ENCODE measurements around the gene POSTN.
"Not testable (repeated sequence)": the region's sequence is repeated elsewhere in the genome, so short reads cannot be mapped to it uniquely, and the experiment has no call there.

POSTN gene

DNA sequence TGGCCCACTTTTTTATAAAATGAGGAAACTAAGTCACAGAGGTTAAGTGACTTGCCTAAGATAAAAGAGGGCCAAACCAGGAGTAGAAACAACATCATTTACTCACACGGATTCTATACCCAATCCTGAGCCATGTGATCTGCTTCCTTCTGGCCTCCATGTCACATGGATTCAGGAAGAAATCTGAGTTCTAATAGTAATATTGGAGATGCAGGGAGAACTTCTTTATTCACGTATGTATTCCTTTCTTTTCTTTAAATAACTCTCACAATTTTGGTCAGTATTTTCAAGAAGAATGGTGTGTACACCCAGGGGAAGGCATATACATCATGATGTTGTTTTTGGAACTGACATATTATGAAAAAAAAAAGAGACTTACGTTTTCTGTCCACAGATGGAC, 1.8 kb downstream of the POSTN start:
- no peak for DNase-seq (ENCODE audit: low read depth, low spot score)

DNA sequence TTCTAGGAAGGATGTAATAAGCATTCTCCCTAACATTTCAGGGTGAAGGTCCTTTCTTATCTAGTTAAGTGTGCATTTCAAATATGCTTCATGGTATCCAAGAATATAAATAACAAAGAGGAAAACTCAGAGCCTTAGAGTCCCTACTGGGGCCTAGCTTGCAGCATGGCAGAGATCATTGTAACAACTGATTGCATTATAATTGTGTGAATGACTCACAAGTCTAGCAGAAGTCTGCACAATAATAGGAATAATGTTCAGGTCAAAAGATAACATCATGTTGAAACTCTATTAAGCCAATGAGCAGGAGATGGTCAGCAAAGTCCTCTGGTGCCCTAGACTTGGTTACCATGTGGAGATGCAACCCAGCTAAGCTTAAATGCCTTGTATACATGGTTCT, 3.4 kb downstream of the POSTN start:
- no peak for DNase-seq (ENCODE audit: low read depth, low spot score)

DNA sequence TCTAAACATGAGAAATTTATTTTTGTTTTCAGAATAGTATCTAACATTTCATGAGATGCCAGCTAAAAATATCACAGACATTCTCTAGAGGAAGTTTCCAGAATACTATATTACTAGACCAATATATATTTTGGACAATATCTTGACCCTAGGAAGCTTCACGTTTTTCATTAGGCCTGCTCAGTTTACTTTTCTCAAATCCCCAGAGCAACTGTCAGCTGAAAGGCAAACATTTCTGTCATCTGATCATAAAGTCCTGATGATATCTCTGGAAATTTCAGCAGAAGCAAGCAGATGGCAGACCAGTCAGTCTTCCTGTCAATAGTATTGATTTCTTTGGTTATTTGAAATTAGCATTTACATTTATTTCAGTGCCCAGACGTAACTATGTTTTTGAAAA, 4.0 kb downstream of the POSTN start:
- no peak for DNase-seq (ENCODE audit: low read depth, low spot score)

DNA sequence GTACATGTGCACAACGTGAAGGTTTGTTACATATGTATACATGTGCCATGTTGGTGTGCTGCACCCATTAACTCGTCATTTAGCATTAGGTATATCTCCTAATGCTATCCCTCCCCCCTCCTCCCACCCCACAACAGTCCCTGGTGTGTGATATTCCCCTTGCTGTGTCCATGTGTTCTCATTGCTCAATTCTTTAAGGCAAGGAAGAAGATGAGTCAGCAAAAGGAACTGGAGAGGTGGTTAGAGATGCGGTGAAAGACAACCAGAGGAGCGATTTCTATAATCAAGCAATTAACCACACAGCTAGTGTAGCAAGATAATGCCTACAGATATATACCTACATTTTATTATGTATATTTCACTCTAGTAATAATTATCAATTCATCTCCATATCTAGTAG, 9.2 kb downstream of the POSTN start:
- DNase-seq (ENCODE audit: low read depth, low spot score): not testable (repeated sequence)

DNA sequence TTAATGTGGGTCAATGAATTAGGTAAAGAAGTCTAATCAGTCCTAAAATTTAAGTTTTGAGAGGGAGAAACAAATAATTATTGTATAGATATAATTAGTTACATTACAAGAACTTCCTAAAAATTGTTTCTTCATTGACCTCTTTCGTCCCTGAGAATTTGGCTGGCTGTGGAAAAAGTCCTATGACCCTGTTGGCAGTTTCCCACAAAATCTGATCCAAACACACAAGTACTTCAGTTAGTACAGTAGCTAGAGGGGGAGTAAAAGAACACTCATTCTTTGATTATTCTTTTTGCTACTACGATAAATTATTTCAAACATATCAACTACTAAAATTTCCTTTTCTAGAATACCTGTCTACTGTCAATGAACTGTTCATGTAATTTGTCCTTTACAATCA, 11.3 kb downstream of the POSTN start:
- no peak for DNase-seq (ENCODE audit: low read depth, low spot score)

DNA sequence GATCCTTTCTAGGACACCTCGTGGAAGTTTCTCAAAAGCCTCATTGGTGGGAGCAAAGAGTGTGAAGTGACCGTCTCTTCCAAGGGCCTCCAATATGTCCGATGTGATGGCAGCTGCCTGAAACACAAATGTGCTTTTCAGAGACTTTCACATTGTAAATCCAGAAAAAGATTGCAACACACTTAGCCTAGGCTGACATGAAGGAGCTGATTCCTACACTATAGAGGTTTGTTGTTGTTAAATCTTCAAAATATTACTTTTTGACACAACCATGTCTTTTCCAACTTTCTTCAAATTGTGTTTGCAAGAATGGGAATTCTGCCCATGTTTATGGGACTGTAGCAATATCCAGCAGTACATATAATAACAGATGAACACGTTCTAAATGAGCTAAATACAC, 12.4 kb downstream of the POSTN start:
- DNase-seq (ENCODE audit: low read depth, low spot score): no peak

DNA sequence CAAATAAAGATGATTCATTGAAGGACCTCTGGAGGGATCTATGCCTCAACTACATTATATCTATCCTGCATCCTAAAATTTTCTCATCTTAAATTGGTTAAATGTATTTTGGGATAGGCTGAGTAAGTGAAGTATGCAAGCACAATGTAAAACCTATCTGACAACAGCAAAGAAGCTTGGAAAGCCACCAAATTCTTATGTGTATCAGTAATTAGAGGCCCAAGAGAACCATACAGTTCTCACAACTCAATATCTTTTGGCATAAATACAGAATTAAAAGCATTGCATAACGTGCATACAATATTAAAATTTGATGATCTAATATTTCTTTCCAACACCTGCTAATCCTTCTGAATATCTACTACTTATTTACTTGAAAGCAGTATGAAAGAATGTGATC, 13.0 kb downstream of the POSTN start:
- DNase-seq (ENCODE audit: low read depth, low spot score): no peak

DNA sequence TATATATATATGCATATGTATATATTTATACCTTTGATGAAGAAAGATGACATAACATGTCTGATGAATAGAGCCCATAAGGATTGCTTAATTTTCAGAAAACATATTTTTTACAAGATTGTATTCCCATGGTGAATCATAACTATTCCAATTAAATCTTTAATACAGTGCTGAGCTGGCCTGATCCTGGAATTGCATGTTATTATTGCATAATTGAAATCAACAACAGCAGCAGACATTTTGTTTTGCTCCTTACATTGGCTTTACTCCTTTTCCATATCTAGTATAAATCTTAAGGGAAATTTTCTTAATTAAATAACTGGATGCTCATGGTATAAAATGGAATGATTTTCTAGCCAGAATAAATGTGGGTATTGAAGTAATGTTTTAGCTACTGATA, 22.0 kb downstream of the POSTN start:
- no peak for DNase-seq (ENCODE audit: low read depth, low spot score)

DNA sequence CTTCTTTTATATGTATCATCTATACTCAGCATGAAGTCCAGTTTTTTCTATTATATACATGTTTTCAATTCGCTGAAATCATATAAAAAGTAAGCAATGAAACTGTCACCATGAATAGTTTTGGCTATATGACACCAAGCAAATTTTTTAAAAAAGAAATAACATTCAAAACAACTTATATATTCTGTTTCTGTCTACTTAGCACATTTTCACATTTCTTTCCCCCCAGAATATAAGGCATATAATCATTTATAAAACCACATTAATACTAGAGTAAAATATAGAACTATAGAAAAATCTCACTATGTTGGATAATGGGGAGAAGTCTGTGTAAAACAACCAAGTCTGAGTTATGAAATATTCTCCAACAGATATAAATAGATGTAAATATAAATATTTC, 33.1 kb downstream of the POSTN start:
- no peak for DNase-seq (ENCODE audit: low read depth, low spot score)

DNA sequence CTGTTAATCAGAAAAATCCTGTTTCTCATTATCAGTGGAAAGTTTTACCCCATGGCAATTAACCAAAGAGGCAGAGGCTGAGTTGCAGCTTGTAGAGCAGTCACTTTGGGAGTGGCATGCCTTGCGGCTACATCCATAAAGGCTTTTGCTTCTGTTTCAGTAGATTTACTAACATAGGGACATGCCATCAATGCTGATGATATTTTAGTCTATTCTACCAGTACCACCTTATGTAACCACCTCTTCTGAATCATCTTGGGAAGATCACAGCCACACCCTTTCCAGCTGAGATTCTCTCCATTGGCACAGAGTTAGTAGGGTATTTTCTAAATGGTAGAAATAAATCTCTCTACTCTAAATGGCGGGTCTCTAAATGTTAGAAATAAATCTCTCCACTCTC, 37.5 kb downstream of the POSTN start:
- DNase-seq (ENCODE audit: low read depth, low spot score): no peak

DNA sequence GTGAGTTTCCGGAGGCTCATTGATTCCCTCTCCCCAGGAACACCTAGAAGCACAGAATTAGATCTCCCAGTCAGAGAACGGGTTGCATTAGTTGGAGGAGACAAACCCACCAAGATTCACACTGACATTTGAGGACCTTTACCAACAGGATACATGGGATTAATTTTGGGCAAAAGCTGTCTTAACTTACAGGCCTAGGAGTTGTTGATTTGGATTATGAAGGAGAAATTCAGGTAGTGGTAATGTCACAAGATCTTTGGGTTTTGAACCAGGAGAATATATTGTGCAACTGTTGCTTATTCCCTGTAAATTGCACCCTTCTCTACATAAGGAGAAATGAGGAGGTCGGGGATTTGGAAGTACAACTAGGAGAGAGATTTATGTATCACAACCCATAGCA, 38.0 kb downstream of the POSTN start:
- DNase-seq (ENCODE audit: low read depth, low spot score): no peak

DNA sequence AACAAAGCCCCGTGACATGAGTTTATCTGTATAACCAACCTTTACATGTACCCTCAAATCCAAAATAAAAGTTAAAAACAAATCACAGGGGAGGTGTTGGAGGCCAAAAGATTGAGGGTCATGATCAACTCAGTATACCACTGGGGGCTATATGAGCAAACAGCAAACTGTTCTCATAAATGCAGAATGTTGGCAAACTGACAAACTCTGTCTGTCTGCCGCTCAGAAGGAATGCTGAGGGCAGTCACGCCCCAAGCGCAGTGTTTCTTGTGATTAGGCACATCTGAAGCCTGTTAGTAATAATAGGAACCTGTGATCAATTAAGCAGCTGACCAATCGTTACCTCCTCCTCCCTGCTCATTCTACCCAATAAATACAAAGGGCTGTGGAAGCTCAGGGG, 39.8 kb downstream of the POSTN start:
- not testable (repeated sequence) for DNase-seq (ENCODE audit: low read depth, low spot score)

DNA sequence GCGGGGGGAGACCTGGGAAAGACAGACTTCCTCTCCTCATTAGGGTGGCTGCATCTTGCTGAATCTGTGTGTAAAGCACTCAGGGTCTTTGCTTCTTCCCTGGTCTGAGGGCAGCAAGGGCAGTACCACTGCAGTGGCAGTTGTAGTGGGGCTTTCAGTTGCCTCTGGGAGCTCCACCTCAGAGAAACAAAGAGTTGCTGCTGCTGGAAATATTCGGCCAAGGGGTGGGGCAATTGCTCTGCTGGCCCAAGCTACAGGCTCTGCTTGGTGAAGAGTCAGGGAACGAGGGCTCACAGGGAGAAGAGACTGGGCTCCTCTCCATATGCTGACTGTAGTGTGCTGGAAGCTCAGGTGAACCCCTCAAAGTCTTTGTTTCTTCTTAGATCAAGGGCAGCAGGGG, 52.5 kb downstream of the POSTN start:
- no peak for DNase-seq (ENCODE audit: low read depth, low spot score)

DNA sequence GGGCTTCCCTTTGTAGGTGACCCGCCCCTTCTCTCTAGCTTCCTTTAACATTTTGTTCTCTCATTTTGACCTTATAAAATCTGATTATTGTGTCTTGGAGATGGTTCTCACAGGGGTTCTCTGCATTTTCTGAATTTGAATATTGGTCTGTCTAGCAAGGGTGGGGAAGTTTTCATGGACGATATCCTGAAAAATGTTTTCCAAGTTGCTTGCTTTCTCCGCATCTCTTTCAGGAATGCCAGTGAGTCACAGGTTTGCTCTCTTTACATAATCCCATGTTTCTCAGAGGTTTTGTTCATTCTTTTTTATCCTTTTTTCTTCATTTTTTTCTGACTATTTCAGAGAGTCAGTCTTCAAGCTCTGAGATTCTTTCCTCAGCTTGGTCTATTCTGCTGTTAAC, 53.6 kb downstream of the POSTN start:
- DNase-seq (ENCODE audit: low read depth, low spot score): no peak

DNA sequence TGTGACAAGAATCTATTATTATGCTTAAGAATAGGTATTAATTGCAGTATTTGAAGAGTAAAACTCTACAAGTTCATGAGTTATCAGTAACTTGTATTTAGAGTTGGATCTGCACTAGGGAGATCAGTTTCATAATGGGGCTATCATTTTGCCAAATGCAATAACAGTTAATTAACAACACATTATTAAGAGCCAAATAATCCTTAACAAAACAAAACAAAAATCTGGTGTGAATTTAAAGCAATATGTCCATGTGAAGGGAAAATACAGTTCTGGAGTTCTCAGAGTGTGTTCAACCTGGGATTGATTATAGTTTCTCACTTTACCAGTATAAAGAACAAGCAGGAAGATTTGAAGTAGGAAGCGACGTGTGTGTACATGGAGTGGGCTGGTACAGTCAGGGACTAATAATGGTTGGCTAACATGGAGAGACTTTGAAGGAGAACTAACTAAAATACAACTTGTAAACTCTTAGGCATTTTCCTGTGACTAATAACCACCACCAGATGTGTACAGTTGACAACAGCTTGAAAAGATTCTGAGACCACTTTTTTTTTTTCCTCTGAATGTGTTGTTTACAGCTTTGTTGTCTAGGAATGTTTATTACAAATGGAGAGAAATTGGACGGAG, 58.5 kb downstream of the POSTN start:
- no peak for DNase-seq (ENCODE audit: low read depth, low spot score)

DNA sequence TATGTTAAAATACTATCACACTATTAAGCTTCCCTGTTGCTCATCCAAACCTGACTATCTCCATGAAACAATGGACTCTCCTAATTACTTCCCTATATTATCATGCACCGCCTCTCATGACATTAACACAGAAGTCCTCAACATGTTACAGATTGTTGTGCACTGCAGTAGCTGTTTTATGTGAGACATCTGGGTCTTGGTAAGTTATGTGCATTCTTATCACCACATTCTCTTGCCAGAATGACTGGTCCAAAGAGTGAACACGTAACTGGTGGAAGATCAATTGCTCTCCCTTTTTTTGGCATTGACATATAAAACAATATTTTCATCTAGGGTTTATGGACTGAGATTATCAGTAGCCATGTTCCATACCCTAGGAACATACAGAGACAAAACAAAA, 59.4 kb downstream of the POSTN start:
- DNase-seq (ENCODE audit: low read depth, low spot score): no peak

DNA sequence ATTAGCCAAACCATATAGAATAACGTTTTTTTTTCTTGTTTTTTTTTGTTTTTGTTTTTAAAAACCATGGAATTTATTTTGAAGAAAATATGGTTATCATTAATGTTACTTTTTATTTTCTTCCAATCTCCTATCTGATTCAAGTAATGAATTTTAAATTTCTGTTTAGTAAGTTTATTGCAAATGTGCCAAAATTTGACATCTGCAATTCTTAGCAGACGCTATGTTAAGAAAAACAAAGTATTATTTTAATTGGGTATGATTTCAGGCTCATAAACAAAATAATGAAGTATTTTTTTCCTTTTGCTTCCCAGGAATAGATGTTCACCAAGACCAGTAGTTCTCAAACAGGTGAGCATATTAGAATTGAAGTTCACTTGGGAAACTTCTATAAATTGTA, 63.1 kb downstream of the POSTN start:
- no peak for DNase-seq (ENCODE audit: low read depth, low spot score)

DNA sequence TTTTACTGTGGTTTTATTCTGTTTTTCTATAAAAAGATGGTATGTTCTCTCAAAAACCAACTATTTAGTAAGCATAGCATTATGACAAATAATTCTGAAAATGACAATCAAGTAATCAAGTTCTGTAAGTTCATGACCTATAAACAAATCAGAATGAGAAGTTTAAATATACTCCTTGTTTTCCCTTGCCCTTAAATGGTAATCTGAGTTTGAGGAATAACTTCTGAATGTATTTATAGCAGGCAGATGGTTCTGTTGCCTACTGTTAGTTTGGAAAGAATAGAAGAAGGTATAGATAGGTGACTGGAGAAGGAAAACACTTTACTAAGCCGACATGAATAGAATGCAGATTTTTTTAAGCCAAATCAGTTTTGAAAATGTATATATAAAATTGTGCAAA, 63.9 kb downstream of the POSTN start:
- DNase-seq (ENCODE audit: low read depth, low spot score): no peak

DNA sequence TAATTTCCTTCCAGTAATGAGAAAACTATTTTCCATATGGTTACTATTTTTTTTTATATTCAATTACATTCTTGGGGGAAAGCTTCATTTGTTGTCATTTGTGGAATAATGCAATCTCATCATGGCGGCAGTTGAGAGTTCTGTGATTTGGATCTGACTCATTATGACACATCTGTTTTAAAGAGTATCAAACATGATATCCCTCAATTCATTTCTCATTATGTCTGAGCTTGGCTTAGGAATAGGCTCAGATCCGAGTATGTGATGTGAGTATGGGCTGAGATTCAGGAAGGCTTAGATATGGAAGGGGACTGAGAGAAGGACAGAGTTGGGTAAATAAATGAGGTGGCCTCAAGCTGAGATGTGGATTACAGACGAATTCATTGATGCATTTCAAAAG, 64.4 kb downstream of the POSTN start:
- DNase-seq (ENCODE audit: low read depth, low spot score): peak; percentile 32

DNA sequence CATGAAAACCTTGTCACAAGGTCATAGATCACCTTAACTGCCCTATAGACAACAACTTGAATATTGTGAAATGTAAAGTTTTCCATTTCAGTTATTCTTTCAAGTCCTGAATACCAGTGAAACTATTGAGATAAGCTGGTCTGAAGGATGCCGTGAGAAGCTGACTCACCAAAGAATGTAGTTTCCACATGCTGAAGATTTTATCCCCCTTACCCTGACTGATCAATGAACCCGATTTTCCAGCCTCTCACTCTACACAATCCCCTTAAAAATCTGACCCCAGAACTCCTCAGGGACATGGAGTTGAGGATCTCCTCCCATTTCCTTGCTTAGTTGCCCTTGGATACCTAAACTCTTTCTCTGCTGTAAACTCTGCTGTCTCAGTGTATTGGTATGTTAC, 67.5 kb downstream of the POSTN start:
- DNase-seq (ENCODE audit: low read depth, low spot score): no peak

DNA sequence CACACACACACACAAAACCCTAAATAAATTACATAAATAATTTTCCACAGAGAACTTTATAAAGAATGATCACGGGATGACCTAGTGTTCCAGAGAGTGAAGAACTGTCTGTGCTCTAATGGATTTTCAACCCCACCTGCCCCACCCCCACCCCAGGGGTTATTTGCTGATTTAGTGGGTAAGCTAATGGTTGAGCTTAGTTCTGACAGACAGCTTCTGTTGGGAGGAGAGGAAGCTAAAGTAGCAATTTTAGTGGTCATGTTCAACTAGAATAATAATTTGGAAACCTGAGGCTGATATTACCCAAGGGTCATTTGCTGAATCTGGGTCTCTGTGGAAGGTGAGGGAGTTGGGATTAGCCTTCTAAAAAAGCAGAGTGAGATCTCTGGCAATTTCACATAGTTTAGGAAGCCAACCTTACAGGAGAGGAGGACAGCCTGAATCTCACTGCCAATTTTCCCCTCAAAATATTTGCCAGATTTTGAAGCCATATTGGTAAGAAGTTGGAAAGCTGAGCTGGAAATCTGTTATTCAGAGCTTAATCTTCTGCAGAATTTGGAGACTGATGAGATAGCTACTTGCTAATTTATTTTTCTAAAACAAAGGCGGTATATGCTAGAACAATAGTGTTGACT, 68.7 kb downstream of the POSTN start:
- DNase-seq (ENCODE audit: low read depth, low spot score): no peak

DNA sequence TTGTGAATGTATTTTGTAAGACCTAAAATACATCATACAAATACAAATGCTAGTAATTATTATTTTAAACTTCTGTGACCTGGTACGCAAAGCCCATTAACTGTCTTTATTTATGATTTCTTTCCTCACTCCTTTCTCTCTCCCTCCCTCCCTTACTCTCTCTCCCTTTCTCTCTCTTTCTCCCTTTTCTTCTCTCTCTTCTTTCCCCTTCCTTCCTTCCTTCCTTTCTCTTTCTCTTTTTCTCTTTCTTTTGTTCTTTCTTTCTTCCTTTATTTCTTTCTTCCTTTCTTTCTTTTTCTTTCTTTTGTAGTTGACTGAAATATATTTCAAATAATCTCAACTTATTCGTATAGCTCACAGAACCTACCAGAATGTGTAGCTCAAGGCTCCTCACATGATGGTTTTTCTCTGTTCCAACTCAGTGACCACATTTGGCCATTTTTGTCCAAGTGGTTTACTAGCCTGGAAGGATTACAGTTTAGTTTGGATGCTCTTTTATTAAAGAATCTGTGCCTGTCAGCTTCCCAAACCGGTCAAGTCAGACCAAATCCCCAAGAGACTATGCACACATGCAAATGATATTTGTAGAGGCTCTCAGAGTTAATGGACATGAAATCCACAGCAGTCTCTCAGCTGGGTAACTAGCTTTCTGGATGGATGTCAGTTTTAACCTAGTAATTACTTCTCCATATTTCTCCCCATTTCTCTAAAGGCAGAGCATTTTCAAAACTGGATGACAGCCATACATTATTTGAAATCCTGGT, 71.7 kb downstream of the POSTN start:
- DNase-seq (ENCODE audit: low read depth, low spot score): peak; percentile 5

DNA sequence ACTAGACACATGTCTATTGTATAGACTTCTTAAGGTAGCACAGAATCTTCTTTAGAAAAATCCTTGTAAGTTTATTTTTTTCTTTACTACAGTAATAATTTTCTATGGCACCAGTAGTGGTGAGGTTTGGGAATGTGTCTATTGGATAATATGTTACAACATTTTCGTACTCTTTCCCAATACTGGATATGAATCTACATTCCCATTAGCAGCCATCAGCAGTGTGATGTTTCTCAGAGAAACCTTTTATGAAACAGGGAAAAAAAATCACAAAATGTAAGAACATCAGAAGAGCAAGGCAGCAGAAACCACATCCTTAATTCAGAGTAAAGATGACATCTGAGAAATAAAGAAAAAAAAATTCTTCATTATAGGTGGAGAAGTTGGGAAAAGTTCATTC, 83.3 kb downstream of the POSTN start:
- no peak for DNase-seq (ENCODE audit: low read depth, low spot score)
